HFF-Myc (cell line): ENCODE results near the gene SYVN1.
"Not testable (repeated sequence)": the region's sequence is repeated elsewhere in the genome, so short reads cannot be mapped to it uniquely, and the experiment has no call there.

Experiments
- DNase-seq: peaks from one replicate; pipeline ENCODE4 v3.0.0-alpha.2; 2011; ENCODE audit warnings: low read depth; ENCODE audit errors: extremely low read depth
- H3K4me3 ChIP-seq: replicated peaks from 2 replicates; pipeline ENCODE4 v1.5.1; 2011; ENCODE audit warnings: low read depth, mild to moderate bottlenecking, control low read depth, low read length
- CTCF ChIP-seq: IDR thresholded peaks from 2 replicates; pipeline ENCODE4 v1.5.1; 2012; ENCODE audit warnings: mild to moderate bottlenecking, low read depth, low read length, control low read depth; ENCODE audit errors: missing control alignments

Gene SYVN1

GRCh38 chr11:65151331-65151899 lies 17.1 kb upstream of the SYVN1 start:
- DNase-seq, result no peak
- TF ChIP-seq CTCF, result no peak
- H3K4me3 ChIP-seq, result no peak overlapping the region

- H3K4me3 ChIP-seq, result no peak overlapping the region
- TF ChIP-seq CTCF, result no peak
- DNase-seq, result peak; percentile 78
Observed at GRCh38 chr11:65150509-65151299, 16.4 kb upstream of the SYVN1 start.

- not testable (repeated sequence) for DNase-seq
Observed at GRCh38 chr11:65150131-65150508, 15.8 kb upstream of the SYVN1 start.

GRCh38 chr11:65148657-65149056 lies 14.3 kb upstream of the SYVN1 start:
- H3K4me3 ChIP-seq, result no peak overlapping the region
- no peak for TF ChIP-seq CTCF
- DNase-seq, result no peak

More at GRCh38 chr11:65150131-65150508, 15.8 kb upstream of the SYVN1 start:
- H3K4me3 ChIP-seq, result not testable (repeated sequence)

GRCh38 chr11:65147352-65148075 lies 13.2 kb upstream of the SYVN1 start:
- TF ChIP-seq CTCF, result no peak
- no peak for DNase-seq
- no peak overlapping the region for H3K4me3 ChIP-seq

GRCh38 chr11:65141896-65142494 lies 7.7 kb upstream of the SYVN1 start:
- no peak for TF ChIP-seq CTCF
- DNase-seq, result no peak
- no peak overlapping the region for H3K4me3 ChIP-seq
